ENCODE data around the gene IFIT3.
"Not testable (repeated sequence)": the region's sequence is repeated elsewhere in the genome, so short reads cannot be mapped to it uniquely, and the experiment has no call there.

The IFIT3 gene

GRCh38 chr10:89314676-89315075 is 13.1 kb upstream of the IFIT3 start:
- H3F3A ChIP-seq (ENCODE audit: insufficient read depth, low read length), result no peaks in the 10 kb centered on the region
- no peaks in the 10 kb centered on the region for H3K27me3 ChIP-seq (replicated peaks; ENCODE audit: insufficient read depth, low read length)
- no peaks in the 10 kb centered on the region for H3K9me2 ChIP-seq (replicated peaks; ENCODE audit: insufficient read depth, low read length)
- no peak for DNase-seq
- no peaks in the 10 kb centered on the region for H3K36me3 ChIP-seq (replicated peaks; ENCODE audit: insufficient read depth, low read length)
- H3K27ac ChIP-seq (ENCODE audit: low read length), result no peak overlapping the region
- H3K9ac ChIP-seq (ENCODE audit: low read length), result no peak overlapping the region
- H3K79me2 ChIP-seq (ENCODE audit: low read length), result no peaks in the 10 kb centered on the region
- H3K9me3 ChIP-seq (replicated peaks; ENCODE audit: insufficient read depth, low read length), result no peaks in the 10 kb centered on the region
- H3K4me1 ChIP-seq (ENCODE audit: low read length), result no peaks in the 10 kb centered on the region
- H2AFZ ChIP-seq (ENCODE audit: low read length), result no peak overlapping the region
- H4K20me1 ChIP-seq (ENCODE audit: insufficient read depth, low read length), result no peaks in the 10 kb centered on the region
- TF ChIP-seq EZH2 (optimal IDR thresholded peaks at IDR 0.05; ENCODE audit: low read depth, low read length) (no peak), CTCF (IDR thresholded peaks at IDR 0.05; ENCODE audit: low read length) (no peak), EZH2phosphoT487 (IDR thresholded peaks at IDR 0.05; ENCODE audit: low read length) (no peak)
- no peak overlapping the region for H3K4me2 ChIP-seq (ENCODE audit: low read depth, low read length)
- H3K4me3 ChIP-seq (ENCODE audit: low read length), result no peak overlapping the region

- H2AFZ ChIP-seq (ENCODE audit: low read length); H3K36me3 ChIP-seq (replicated peaks; ENCODE audit: insufficient read depth, low read length); H4K20me1 ChIP-seq (ENCODE audit: insufficient read depth, low read length); H3K27me3 ChIP-seq (replicated peaks; ENCODE audit: insufficient read depth, low read length); H3K4me2 ChIP-seq (ENCODE audit: low read depth, low read length); H3K9me3 ChIP-seq (replicated peaks; ENCODE audit: insufficient read depth, low read length); H3K4me3 ChIP-seq (ENCODE audit: low read length); H3K9me2 ChIP-seq (replicated peaks; ENCODE audit: insufficient read depth, low read length); H3K4me1 ChIP-seq (ENCODE audit: low read length); H3K79me2 ChIP-seq (ENCODE audit: low read length); H3F3A ChIP-seq (ENCODE audit: insufficient read depth, low read length); DNase-seq; H3K27ac ChIP-seq (ENCODE audit: low read length); H3K9ac ChIP-seq (ENCODE audit: low read length): not testable (repeated sequence)
Observed at GRCh38 chr10:89318047-89318446, 9.8 kb upstream of the IFIT3 start.

GRCh38 chr10:89325081-89325480 is 2.7 kb upstream of the IFIT3 start:
- H3K27ac ChIP-seq (ENCODE audit: low read length); H3K9ac ChIP-seq (ENCODE audit: low read length); H3K4me2 ChIP-seq (ENCODE audit: low read depth, low read length); H4K20me1 ChIP-seq (ENCODE audit: insufficient read depth, low read length); H3K9me2 ChIP-seq (replicated peaks; ENCODE audit: insufficient read depth, low read length); H3K79me2 ChIP-seq (ENCODE audit: low read length); H2AFZ ChIP-seq (ENCODE audit: low read length); H3K4me1 ChIP-seq (ENCODE audit: low read length); H3K9me3 ChIP-seq (replicated peaks; ENCODE audit: insufficient read depth, low read length); H3F3A ChIP-seq (ENCODE audit: insufficient read depth, low read length); DNase-seq; H3K36me3 ChIP-seq (replicated peaks; ENCODE audit: insufficient read depth, low read length); H3K27me3 ChIP-seq (replicated peaks; ENCODE audit: insufficient read depth, low read length); H3K4me3 ChIP-seq (ENCODE audit: low read length): not testable (repeated sequence)

- not testable (repeated sequence) for H3K27ac ChIP-seq (ENCODE audit: low read length); H3K27me3 ChIP-seq (replicated peaks; ENCODE audit: insufficient read depth, low read length); H3F3A ChIP-seq (ENCODE audit: insufficient read depth, low read length); H3K4me3 ChIP-seq (ENCODE audit: low read length); H3K4me2 ChIP-seq (ENCODE audit: low read depth, low read length); H3K9me3 ChIP-seq (replicated peaks; ENCODE audit: insufficient read depth, low read length); H3K36me3 ChIP-seq (replicated peaks; ENCODE audit: insufficient read depth, low read length); H2AFZ ChIP-seq (ENCODE audit: low read length); H3K79me2 ChIP-seq (ENCODE audit: low read length); H3K9ac ChIP-seq (ENCODE audit: low read length); DNase-seq; H3K4me1 ChIP-seq (ENCODE audit: low read length); H4K20me1 ChIP-seq (ENCODE audit: insufficient read depth, low read length); H3K9me2 ChIP-seq (replicated peaks; ENCODE audit: insufficient read depth, low read length)
Observed at GRCh38 chr10:89325856-89326255, 1.9 kb upstream of the IFIT3 start.

- no peak overlapping the region for H3K27ac ChIP-seq (ENCODE audit: low read length)
- no peaks in the 10 kb centered on the region for H3K79me2 ChIP-seq (ENCODE audit: low read length)
- no peaks in the 10 kb centered on the region for H3K9me2 ChIP-seq (replicated peaks; ENCODE audit: insufficient read depth, low read length)
- no peak overlapping the region for H2AFZ ChIP-seq (ENCODE audit: low read length)
- H3K4me2 ChIP-seq (ENCODE audit: low read depth, low read length), result no peak overlapping the region
- H3K9ac ChIP-seq (ENCODE audit: low read length), result no peak overlapping the region
- H3K4me1 ChIP-seq (ENCODE audit: low read length), result peaks cover 15% of the 10 kb centered on the region
- no peak overlapping the region for H3K4me3 ChIP-seq (ENCODE audit: low read length)
- H3K36me3 ChIP-seq (replicated peaks; ENCODE audit: insufficient read depth, low read length), result no peaks in the 10 kb centered on the region
- DNase-seq, result no peak
- no peaks in the 10 kb centered on the region for H3K9me3 ChIP-seq (replicated peaks; ENCODE audit: insufficient read depth, low read length)
- 0 out of 2 replicates have a peak, but pooled peaks cover 7% of the 10 kb centered on the region for H3K27me3 ChIP-seq (replicated peaks; ENCODE audit: insufficient read depth, low read length)
- no peaks in the 10 kb centered on the region for H4K20me1 ChIP-seq (ENCODE audit: insufficient read depth, low read length)
- no peak for TF ChIP-seq CTCF (IDR thresholded peaks at IDR 0.05; ENCODE audit: low read length)
- TF ChIP-seq EZH2phosphoT487 (IDR thresholded peaks at IDR 0.05; ENCODE audit: low read length), result no peak
- TF ChIP-seq EZH2 (optimal IDR thresholded peaks at IDR 0.05; ENCODE audit: low read depth, low read length), result no peak
- peaks cover 25% of the 10 kb centered on the region for H3F3A ChIP-seq (ENCODE audit: insufficient read depth, low read length)
Observed at GRCh38 chr10:89329151-89329550, 1.4 kb downstream of the IFIT3 start.

- not testable (repeated sequence) for H3K36me3 ChIP-seq (replicated peaks; ENCODE audit: insufficient read depth, low read length); H3K79me2 ChIP-seq (ENCODE audit: low read length); H3K4me2 ChIP-seq (ENCODE audit: low read depth, low read length); DNase-seq; H4K20me1 ChIP-seq (ENCODE audit: insufficient read depth, low read length); H3K9me2 ChIP-seq (replicated peaks; ENCODE audit: insufficient read depth, low read length); H3K27me3 ChIP-seq (replicated peaks; ENCODE audit: insufficient read depth, low read length); H3K27ac ChIP-seq (ENCODE audit: low read length); H3K9ac ChIP-seq (ENCODE audit: low read length); H3K9me3 ChIP-seq (replicated peaks; ENCODE audit: insufficient read depth, low read length); H3K4me3 ChIP-seq (ENCODE audit: low read length); H2AFZ ChIP-seq (ENCODE audit: low read length)
- Histone ChIP-seq H3F3A (ENCODE audit: insufficient read depth, low read length) (peaks cover 26% of the 10 kb centered on the region), H3K4me1 (ENCODE audit: low read length) (peaks cover 21% of the 10 kb centered on the region)
Observed at GRCh38 chr10:89330014-89330413, 2.2 kb downstream of the IFIT3 start.

Measured in MM.1S (cell line).